ENCODE data around the gene CABCOCO1. TPM values are rescaled to one million over a fixed set of nuclear protein-coding genes. Genes with fewer than 3 reads are reported as not detected.

Gene CABCOCO1
- total and polyA plus RNA-seq, 2 of the 13 experiments (the other 11 are each of a cell fraction or from before 2014, with no cell fraction given) = not detected

- no peak overlapping the region for H3K27ac ChIP-seq (ENCODE audit: extremely low read length, insufficient read depth, low read length)
- BruUV-seq (replicated peaks) = no TSS peak
- H3K4me3 ChIP-seq (replicated peaks in 1 of 3; ENCODE audit: insufficient read depth in 1 of 3, low read depth in 2 of 3, low read length in 3 of 3) = no peak overlapping the region
- in situ Hi-C loops (cut with HindIII; ENCODE audit: extremely low pct_ligation_motif_present, low pct_unique_long_range_greater_than_20kb) = no loop called here
- FAIRE-seq (no peak), DNase-seq (ENCODE audit: low spot score) (no peak), ATAC-seq (no peak)
- H3K4me2 ChIP-seq (ENCODE audit: low read depth, low read length) = no peak overlapping the region
- CTCF ChIA-PET (ENCODE audit: low intra/inter-chr PET ratio, low total read pairs) = no interaction called here
- no peak for TF ChIP-seq NAIF1 (CRISPR knock-in tag; IDR thresholded peaks at IDR 0.05; ENCODE audit: borderline replicate concordance)
- H3K9me3 ChIP-seq (ENCODE audit: low read length) = no peaks in the 10 kb centered on the region
- H3K4me1 ChIP-seq (ENCODE audit: insufficient read depth, low read length) = no peaks in the 10 kb centered on the region
- no peaks in the 10 kb centered on the region for H4K20me1 ChIP-seq (ENCODE audit: insufficient read depth, low read length)
- no peak overlapping the region for H2AFZ ChIP-seq (ENCODE audit: low read length)
- intact Hi-C loops (cut with micrococcal nuclease; ENCODE audit: unreplicated experiment) = no loop called here
- H3K79me2 ChIP-seq (ENCODE audit: insufficient read depth, low read length) = no peaks in the 10 kb centered on the region
- H3K9ac ChIP-seq (ENCODE audit: insufficient read depth, low read depth, low read length) = no peak overlapping the region
- H3K27me3 ChIP-seq (ENCODE audit: control insufficient read depth in 1 of 2, insufficient read depth in 2 of 2, low read length in 2 of 2) = no peaks in the 10 kb centered on the region
- POLR2A ChIA-PET = no interaction called here
- no peaks in the 10 kb centered on the region for H3K36me3 ChIP-seq (replicated peaks in 1 of 2; ENCODE audit: control insufficient read depth in 1 of 2, insufficient read depth in 2 of 2, low read length in 2 of 2)
Observed at GRCh38 chr10:61635932-61636331, 26.8 kb upstream of the CABCOCO1 start.

- ChIA-PET CTCF (ENCODE audit: low intra/inter-chr PET ratio, low total read pairs) (no interaction called here), POLR2A (no interaction called here)
- WGBS (ENCODE audit: low lambda C conversion rate) = 1% methylated on average over 4 of the region's 4 CpGs
- no peaks in the 10 kb centered on the region for H4K20me1 ChIP-seq (ENCODE audit: insufficient read depth, low read length)
- H3K4me1 ChIP-seq (ENCODE audit: insufficient read depth, low read length) = no peaks in the 10 kb centered on the region
- ATAC-seq = no peak
- no peak overlapping the region for H3K27ac ChIP-seq (ENCODE audit: extremely low read length, insufficient read depth, low read length)
- no peak overlapping the region for H3K9ac ChIP-seq (ENCODE audit: insufficient read depth, low read depth, low read length)
- FAIRE-seq = no peak
- no peak overlapping the region for H2AFZ ChIP-seq (ENCODE audit: low read length)
- BruUV-seq (replicated peaks) = no TSS peak
- in situ Hi-C loops (cut with HindIII; ENCODE audit: extremely low pct_ligation_motif_present, low pct_unique_long_range_greater_than_20kb) (no loop called here), intact Hi-C loops (cut with micrococcal nuclease; ENCODE audit: unreplicated experiment) (no loop called here)
- DNase-seq (ENCODE audit: low spot score) = no peak
- no peaks in the 10 kb centered on the region for H3K79me2 ChIP-seq (ENCODE audit: insufficient read depth, low read length)
- no peaks in the 10 kb centered on the region for H3K27me3 ChIP-seq (ENCODE audit: control insufficient read depth in 1 of 2, insufficient read depth in 2 of 2, low read length in 2 of 2)
- H3K9me3 ChIP-seq (ENCODE audit: low read length) = no peaks in the 10 kb centered on the region
- no peaks in the 10 kb centered on the region for H3K36me3 ChIP-seq (replicated peaks in 1 of 2; ENCODE audit: control insufficient read depth in 1 of 2, insufficient read depth in 2 of 2, low read length in 2 of 2)
- no peak overlapping the region for H3K4me3 ChIP-seq (replicated peaks in 1 of 3; ENCODE audit: insufficient read depth in 1 of 3, low read depth in 2 of 3, low read length in 3 of 3)
- no peak overlapping the region for H3K4me2 ChIP-seq (ENCODE audit: low read depth, low read length)
- TF ChIP-seq ZNF749 (CRISPR knock-in tag; IDR thresholded peaks at IDR 0.05; ENCODE audit: borderline replicate concordance) = no peak
- no peak for TF ChIP-seq ZFP91 (CRISPR knock-in tag; IDR thresholded peaks at IDR 0.05; ENCODE audit: borderline replicate concordance)
- TF ChIP-seq ZGPAT (CRISPR knock-in tag; IDR thresholded peaks at IDR 0.05) = no peak
- TF ChIP-seq ZNF609 (CRISPR knock-in tag; IDR thresholded peaks at IDR 0.05; ENCODE audit: borderline replicate concordance) = no peak
- TF ChIP-seq ZNF737 (CRISPR knock-in tag; IDR thresholded peaks at IDR 0.05; ENCODE audit: borderline replicate concordance) = no peak
- no peak for TF ChIP-seq CC2D1A (CRISPR knock-in tag; IDR thresholded peaks at IDR 0.05)
Observed at GRCh38 chr10:61639952-61640351, 22.8 kb upstream of the CABCOCO1 start.

Data from HepG2 (cell line).